SK-N-SH treated with all-trans-retinoic acid at 6 μM for 48 hours (cell line): ENCODE results near the gene PARD3.

ENCODE experiments used
- ATAC-seq: fragments of 200-7000 bp; cut with Tn5 transposase; 3 replicates; pipeline ENCODE4 v1.9.1; 2020; ENCODE audit warnings: mild to moderate bottlenecking, moderate library complexity
- ARNTL ChIP-seq: fragments of 450-650 bp; formaldehyde crosslinking; IDR thresholded peaks from 2 replicates; pipeline ENCODE4 v1.5.0; 2020; ENCODE audit warnings: low read depth, mild to moderate bottlenecking, moderate library complexity, borderline replicate concordance
- BACH2 ChIP-seq: fragments of 250-450 bp; sonication (Bioruptor Pico); IDR thresholded peaks from 2 replicates; pipeline ENCODE4 v1.9.0; 2021; ENCODE audit warnings: mild to moderate bottlenecking, borderline replicate concordance
- CSDC2 ChIP-seq: fragments of 250-450 bp; sonication (Bioruptor Pico); IDR thresholded peaks from 2 replicates; pipeline ENCODE4 v1.5.0; 2020; ENCODE audit warnings: mild to moderate bottlenecking, moderate library complexity
- ESRRG ChIP-seq: fragments of 250-450 bp; sonication (Bioruptor Pico); IDR thresholded peaks from 2 replicates; pipeline ENCODE4 v1.6.1; 2021; ENCODE audit warnings: mild to moderate bottlenecking
- GLIS3 ChIP-seq: fragments of 250-450 bp; sonication (Bioruptor Pico); IDR thresholded peaks from 2 replicates; pipeline ENCODE4 v1.5.0; 2020; ENCODE audit warnings: mild to moderate bottlenecking, moderate library complexity
- ISL1 ChIP-seq: fragments of 250-450 bp; sonication (Bioruptor Pico); IDR thresholded peaks from 2 replicates; pipeline ENCODE4 v2.1.2; 2022; ENCODE audit warnings: mild to moderate bottlenecking, moderate library complexity
- OSR1 ChIP-seq: fragments of 250-450 bp; sonication (Bioruptor Pico); IDR thresholded peaks from 2 replicates; pipeline ENCODE4 v1.8.0; 2022; ENCODE audit warnings: moderate library complexity, mild to moderate bottlenecking, inconsistent platforms
- PPARA ChIP-seq: fragments of 250-450 bp; sonication (Bioruptor Pico); IDR thresholded peaks from 2 replicates; pipeline ENCODE4 v1.5.0; 2020; ENCODE audit warnings: mild to moderate bottlenecking, borderline replicate concordance
- RARB ChIP-seq: fragments of 250-450 bp; sonication (Bioruptor Pico); IDR thresholded peaks from 2 replicates; pipeline ENCODE4 v1.8.0; 2021; ENCODE audit warnings: mild to moderate bottlenecking, moderate library complexity
- SNAI2 ChIP-seq: fragments of 250-450 bp; sonication (Bioruptor Pico); IDR thresholded peaks from 2 replicates; pipeline ENCODE4 v1.5.0; 2020; ENCODE audit warnings: mild to moderate bottlenecking, moderate library complexity
- TCF4 ChIP-seq: fragments of 250-450 bp; sonication (Bioruptor Pico); IDR thresholded peaks from 2 replicates; pipeline ENCODE4 v1.8.0; 2021; ENCODE audit warnings: mild to moderate bottlenecking, moderate library complexity, borderline replicate concordance
- TOX ChIP-seq: fragments of 250-450 bp; sonication (Bioruptor Pico); IDR thresholded peaks from 2 replicates; pipeline ENCODE4 v1.8.0; 2021; ENCODE audit warnings: mild to moderate bottlenecking, moderate library complexity, borderline replicate concordance
- ZC3H10 ChIP-seq: fragments of 250-450 bp; sonication (Bioruptor Pico); IDR thresholded peaks from 2 replicates; pipeline ENCODE4 v1.5.1; 2021; ENCODE audit warnings: mild to moderate bottlenecking, moderate library complexity
- ZFP3 ChIP-seq: fragments of 250-450 bp; sonication (Bioruptor Pico); IDR thresholded peaks from 2 replicates; pipeline ENCODE4 v1.5.0; 2020; ENCODE audit warnings: mild to moderate bottlenecking, moderate library complexity
- ZFP30 ChIP-seq: fragments of 450-650 bp; formaldehyde crosslinking; IDR thresholded peaks from 2 replicates; pipeline ENCODE4 v1.5.0; 2022; ENCODE audit warnings: mild to moderate bottlenecking, moderate library complexity
- ZNF565 ChIP-seq: fragments of 450-650 bp; formaldehyde crosslinking; conservative IDR thresholded peaks from 2 replicates; pipeline ENCODE4 v1.5.0; 2020; ENCODE audit warnings: low read depth, mild to moderate bottlenecking, moderate library complexity
- ZNF70 ChIP-seq: fragments of 450-650 bp; formaldehyde crosslinking; IDR thresholded peaks from 2 replicates; pipeline ENCODE4 v1.5.0; 2020; ENCODE audit warnings: mild to moderate bottlenecking, moderate library complexity
- TF ChIP-seq, protein P1 (sequence below): fragments of 250-450 bp; sonication (Bioruptor Pico); IDR thresholded peaks from 2 replicates; pipeline ENCODE4 v1.5.0; 2020; ENCODE audit warnings: mild to moderate bottlenecking, moderate library complexity
- TF ChIP-seq, protein P2 (sequence below): fragments of 250-450 bp; sonication (Bioruptor Pico); IDR thresholded peaks from 2 replicates; pipeline ENCODE4 v1.8.0; 2021; ENCODE audit warnings: low read depth, mild to moderate bottlenecking, moderate library complexity, borderline replicate concordance
- TF ChIP-seq, protein P3 (sequence below): fragments of 250-450 bp; sonication (Bioruptor Pico); IDR thresholded peaks from 2 replicates; pipeline ENCODE4 v1.5.1; 2021; ENCODE audit warnings: mild to moderate bottlenecking, moderate library complexity
- TF ChIP-seq, protein P4 (sequence below): fragments of 250-450 bp; sonication (Bioruptor Pico); IDR thresholded peaks from 2 replicates; pipeline ENCODE4 v1.8.0; 2020; ENCODE audit warnings: mild to moderate bottlenecking, moderate library complexity, borderline replicate concordance

Gene PARD3

DNA sequence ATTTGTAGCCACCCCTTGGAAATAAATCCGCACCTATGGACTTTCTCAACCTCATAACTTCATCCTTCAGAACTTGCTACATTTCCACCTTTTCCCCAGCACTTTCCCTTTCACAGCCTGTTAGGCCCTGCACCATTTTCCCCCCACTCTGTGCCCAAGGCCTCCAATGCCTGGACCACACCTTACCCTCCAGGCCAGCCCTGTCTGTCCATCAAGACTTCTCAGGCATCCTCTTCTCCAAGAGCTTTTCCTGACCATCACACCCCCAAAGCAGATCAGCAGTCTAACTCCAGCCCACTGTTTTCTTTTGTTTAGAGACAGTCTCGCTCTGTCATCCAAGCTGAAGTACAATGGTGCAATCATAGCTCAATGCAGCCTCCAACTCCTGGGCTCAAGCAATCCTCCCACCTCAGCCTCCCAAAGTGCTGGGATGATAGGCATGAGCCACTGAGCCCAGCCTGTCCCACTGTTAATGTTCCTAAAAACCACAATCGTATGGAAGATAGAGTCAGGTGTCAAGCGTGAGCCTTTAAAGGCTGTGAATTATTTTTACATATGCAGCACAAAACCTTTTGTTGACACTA is 116.8 kb downstream of the PARD3 start:
- no peak for ATAC-seq
- no peak for TF ChIP-seq CSDC2 (CRISPR knock-in tag)
- no peak for TF ChIP-seq ZFP3
- TF ChIP-seq, protein P1, sequence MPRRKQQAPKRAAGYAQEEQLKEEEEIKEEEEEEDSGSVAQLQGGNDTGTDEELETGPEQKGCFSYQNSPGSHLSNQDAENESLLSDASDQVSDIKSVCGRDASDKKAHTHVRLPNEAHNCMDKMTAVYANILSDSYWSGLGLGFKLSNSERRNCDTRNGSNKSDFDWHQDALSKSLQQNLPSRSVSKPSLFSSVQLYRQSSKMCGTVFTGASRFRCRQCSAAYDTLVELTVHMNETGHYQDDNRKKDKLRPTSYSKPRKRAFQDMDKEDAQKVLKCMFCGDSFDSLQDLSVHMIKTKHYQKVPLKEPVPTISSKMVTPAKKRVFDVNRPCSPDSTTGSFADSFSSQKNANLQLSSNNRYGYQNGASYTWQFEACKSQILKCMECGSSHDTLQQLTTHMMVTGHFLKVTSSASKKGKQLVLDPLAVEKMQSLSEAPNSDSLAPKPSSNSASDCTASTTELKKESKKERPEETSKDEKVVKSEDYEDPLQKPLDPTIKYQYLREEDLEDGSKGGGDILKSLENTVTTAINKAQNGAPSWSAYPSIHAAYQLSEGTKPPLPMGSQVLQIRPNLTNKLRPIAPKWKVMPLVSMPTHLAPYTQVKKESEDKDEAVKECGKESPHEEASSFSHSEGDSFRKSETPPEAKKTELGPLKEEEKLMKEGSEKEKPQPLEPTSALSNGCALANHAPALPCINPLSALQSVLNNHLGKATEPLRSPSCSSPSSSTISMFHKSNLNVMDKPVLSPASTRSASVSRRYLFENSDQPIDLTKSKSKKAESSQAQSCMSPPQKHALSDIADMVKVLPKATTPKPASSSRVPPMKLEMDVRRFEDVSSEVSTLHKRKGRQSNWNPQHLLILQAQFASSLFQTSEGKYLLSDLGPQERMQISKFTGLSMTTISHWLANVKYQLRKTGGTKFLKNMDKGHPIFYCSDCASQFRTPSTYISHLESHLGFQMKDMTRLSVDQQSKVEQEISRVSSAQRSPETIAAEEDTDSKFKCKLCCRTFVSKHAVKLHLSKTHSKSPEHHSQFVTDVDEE (CRISPR knock-in tag) = no peak
- no peak for TF ChIP-seq GLIS3 (CRISPR knock-in tag)
- TF ChIP-seq, protein P2, sequence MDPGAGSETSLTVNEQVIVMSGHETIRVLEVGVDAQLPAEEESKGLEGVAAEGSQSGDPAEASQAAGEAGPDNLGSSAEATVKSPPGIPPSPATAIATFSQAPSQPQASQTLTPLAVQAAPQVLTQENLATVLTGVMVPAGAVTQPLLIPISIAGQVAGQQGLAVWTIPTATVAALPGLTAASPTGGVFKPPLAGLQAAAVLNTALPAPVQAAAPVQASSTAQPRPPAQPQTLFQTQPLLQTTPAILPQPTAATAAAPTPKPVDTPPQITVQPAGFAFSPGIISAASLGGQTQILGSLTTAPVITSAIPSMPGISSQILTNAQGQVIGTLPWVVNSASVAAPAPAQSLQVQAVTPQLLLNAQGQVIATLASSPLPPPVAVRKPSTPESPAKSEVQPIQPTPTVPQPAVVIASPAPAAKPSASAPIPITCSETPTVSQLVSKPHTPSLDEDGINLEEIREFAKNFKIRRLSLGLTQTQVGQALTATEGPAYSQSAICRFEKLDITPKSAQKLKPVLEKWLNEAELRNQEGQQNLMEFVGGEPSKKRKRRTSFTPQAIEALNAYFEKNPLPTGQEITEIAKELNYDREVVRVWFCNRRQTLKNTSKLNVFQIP (CRISPR knock-in tag) = no peak
- TF ChIP-seq SNAI2 (CRISPR knock-in tag) = no peak
- TF ChIP-seq TOX = no peak
- TF ChIP-seq OSR1 (CRISPR knock-in tag) = no peak
- TF ChIP-seq ARNTL (CRISPR knock-in tag) = no peak
- TF ChIP-seq, protein P3, sequence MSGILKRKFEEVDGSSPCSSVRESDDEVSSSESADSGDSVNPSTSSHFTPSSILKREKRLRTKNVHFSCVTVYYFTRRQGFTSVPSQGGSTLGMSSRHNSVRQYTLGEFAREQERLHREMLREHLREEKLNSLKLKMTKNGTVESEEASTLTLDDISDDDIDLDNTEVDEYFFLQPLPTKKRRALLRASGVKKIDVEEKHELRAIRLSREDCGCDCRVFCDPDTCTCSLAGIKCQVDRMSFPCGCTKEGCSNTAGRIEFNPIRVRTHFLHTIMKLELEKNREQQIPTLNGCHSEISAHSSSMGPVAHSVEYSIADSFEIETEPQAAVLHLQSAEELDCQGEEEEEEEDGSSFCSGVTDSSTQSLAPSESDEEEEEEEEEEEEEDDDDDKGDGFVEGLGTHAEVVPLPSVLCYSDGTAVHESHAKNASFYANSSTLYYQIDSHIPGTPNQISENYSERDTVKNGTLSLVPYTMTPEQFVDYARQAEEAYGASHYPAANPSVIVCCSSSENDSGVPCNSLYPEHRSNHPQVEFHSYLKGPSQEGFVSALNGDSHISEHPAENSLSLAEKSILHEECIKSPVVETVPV (CRISPR knock-in tag) = no peak
- no peak for TF ChIP-seq ZNF70
- TF ChIP-seq ESRRG (CRISPR knock-in tag) = no peak
- no peak for TF ChIP-seq ISL1 (CRISPR knock-in tag)
- no peak for TF ChIP-seq BACH2 (CRISPR knock-in tag)
- no peak for TF ChIP-seq ZFP30
- no peak for TF ChIP-seq PPARA (CRISPR knock-in tag)
- TF ChIP-seq TCF4 (CRISPR knock-in tag) = no peak
- TF ChIP-seq ZC3H10 (CRISPR knock-in tag) = no peak
- TF ChIP-seq, protein P4, sequence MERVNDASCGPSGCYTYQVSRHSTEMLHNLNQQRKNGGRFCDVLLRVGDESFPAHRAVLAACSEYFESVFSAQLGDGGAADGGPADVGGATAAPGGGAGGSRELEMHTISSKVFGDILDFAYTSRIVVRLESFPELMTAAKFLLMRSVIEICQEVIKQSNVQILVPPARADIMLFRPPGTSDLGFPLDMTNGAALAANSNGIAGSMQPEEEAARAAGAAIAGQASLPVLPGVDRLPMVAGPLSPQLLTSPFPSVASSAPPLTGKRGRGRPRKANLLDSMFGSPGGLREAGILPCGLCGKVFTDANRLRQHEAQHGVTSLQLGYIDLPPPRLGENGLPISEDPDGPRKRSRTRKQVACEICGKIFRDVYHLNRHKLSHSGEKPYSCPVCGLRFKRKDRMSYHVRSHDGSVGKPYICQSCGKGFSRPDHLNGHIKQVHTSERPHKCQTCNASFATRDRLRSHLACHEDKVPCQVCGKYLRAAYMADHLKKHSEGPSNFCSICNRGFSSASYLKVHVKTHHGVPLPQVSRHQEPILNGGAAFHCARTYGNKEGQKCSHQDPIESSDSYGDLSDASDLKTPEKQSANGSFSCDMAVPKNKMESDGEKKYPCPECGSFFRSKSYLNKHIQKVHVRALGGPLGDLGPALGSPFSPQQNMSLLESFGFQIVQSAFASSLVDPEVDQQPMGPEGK = no peak
- no peak for TF ChIP-seq ZNF565

DNA sequence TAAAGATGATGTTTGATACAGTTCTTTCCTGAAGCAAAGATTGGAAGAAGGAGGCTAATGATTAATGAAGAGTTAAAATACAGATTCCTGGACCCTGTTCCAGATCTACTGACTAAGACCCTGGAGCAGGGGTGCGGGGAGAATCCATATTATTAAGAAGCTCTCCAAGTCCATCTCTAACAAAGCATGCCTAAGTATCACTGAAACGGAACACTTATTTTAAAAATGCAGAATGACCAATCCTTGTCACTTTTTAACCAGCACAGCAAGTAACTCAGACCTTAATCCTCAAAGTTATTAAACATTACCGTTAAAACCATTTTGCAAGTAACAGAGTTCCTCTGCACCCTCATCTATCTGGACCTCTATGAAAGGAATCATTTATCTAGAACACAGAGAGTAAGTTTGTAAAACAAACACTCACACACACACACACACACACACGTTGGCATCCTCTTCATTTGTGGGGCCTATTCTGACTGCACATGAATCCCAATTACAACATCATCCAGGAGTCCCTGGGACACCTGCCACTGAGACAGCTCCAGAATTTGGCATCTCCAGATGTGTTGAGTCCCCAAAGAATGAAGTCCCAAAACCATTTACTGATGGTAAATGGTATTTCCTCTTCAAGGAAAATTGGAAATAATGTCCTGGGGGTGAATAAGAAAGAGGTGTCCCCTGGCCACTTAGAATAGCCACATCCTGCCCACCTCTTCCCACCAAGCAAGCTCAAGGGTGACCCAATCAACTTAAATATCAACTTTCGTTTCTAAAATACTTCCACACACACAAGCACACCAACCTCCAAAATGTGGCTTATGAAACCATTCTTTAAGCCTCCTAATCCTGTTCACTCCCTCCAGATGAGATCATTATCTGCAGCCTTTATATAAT is 117.5 kb downstream of the PARD3 start:
- no peak for ATAC-seq
- TF ChIP-seq ZC3H10 (CRISPR knock-in tag) (no peak), SNAI2 (CRISPR knock-in tag) (no peak), TOX (no peak), BACH2 (CRISPR knock-in tag) (no peak), ZNF70 (no peak), ISL1 (CRISPR knock-in tag) (no peak), RARB (CRISPR knock-in tag) (no peak)
- TF ChIP-seq, protein P2 (CRISPR knock-in tag) = no peak
- TF ChIP-seq, protein P3 (CRISPR knock-in tag) = no peak
- TF ChIP-seq, protein P1 (CRISPR knock-in tag) = no peak
- TF ChIP-seq, protein P4 = no peak
